Endodermal cell (in vitro differentiated cells): ENCODE measurements around the gene CES4A. TPM values are rescaled to one million over a fixed set of nuclear protein-coding genes. Genes with fewer than 3 reads are reported as not detected.
"Not testable (repeated sequence)": the region's sequence is repeated elsewhere in the genome, so short reads cannot be mapped to it uniquely, and the experiment has no call there.

Source experiments
- DNase-seq: peaks from one replicate; pipeline ENCODE4 v3.0.0-alpha.2; 2017
- H3K27ac ChIP-seq: 2 replicates; pipeline ENCODE4 v1.5.1; 2013; ENCODE audit warnings: mild to moderate bottlenecking, low read depth, low read length, moderate library complexity
- H3K27me3 ChIP-seq: 2 replicates; pipeline ENCODE4 v1.6.1; 2013; ENCODE audit warnings: mild to moderate bottlenecking, low read length, moderate library complexity; ENCODE audit not compliant: insufficient read depth, control insufficient read depth, poor library complexity, severe bottlenecking
- H3K36me3 ChIP-seq: 2 replicates; pipeline ENCODE4 v1.7.0; 2013; ENCODE audit warnings: mild to moderate bottlenecking, low read length, moderate library complexity; ENCODE audit not compliant: control insufficient read depth, insufficient read depth
- H3K4me1 ChIP-seq: one replicate; pipeline ENCODE4 v1.7.0; 2013; ENCODE audit warnings: low read length; ENCODE audit not compliant: control insufficient read depth, insufficient read depth
- H3K4me3 ChIP-seq: 2 replicates; pipeline ENCODE4 v1.5.1; 2013; ENCODE audit warnings: mild to moderate bottlenecking, low read length, moderate library complexity
- H3K9ac ChIP-seq: 2 replicates; pipeline ENCODE4 v1.6.1; 2013; ENCODE audit warnings: mild to moderate bottlenecking, low read length, moderate library complexity; ENCODE audit not compliant: poor library complexity, severe bottlenecking; ENCODE audit errors: extremely low read depth
- H3K9me3 ChIP-seq: 2 replicates; pipeline ENCODE4 v1.6.1; 2013; ENCODE audit warnings: mild to moderate bottlenecking, low read length, moderate library complexity; ENCODE audit not compliant: control insufficient read depth
- H3K27ac Mint-ChIP-seq: 2 replicates; pipeline ENCODE4 v1.8.0; 2020; ENCODE audit warnings: mixed read lengths
- H3K27me3 Mint-ChIP-seq: 2 replicates; pipeline ENCODE4 v1.8.0; 2021; ENCODE audit warnings: mild to moderate bottlenecking, mixed read lengths; ENCODE audit not compliant: insufficient read depth
- H3K36me3 Mint-ChIP-seq: 2 replicates; pipeline ENCODE4 v1.8.0; 2020; ENCODE audit warnings: low read depth, mixed read lengths
- H3K4me1 Mint-ChIP-seq: 2 replicates; pipeline ENCODE4 v1.8.0; 2020; ENCODE audit warnings: mixed read lengths
- H3K4me3 Mint-ChIP-seq: 2 replicates; pipeline ENCODE4 v1.8.0; 2020; ENCODE audit warnings: mild to moderate bottlenecking, moderate library complexity, mixed read lengths
- H3K9me3 Mint-ChIP-seq: 2 replicates; pipeline ENCODE4 v1.8.0; 2020; ENCODE audit warnings: mild to moderate bottlenecking, mixed read lengths
- WGBS, 2 experiments: methylation state at CpG; one replicate each; pipeline versions ENCODE4 v1.1.5 to v1.1.7; 2013; ENCODE audit warnings: missing lambda C conversion rate in 2 of 2, mixed read lengths in 1 of 2; ENCODE audit not compliant: insufficient coverage in 1 of 2, insufficient read length in 1 of 2; 5-methylcytosine and 5-hydroxymethylcytosine counted together
- total RNA-seq, 2 donors: library from RNA; stranded (reverse); fragmentation: NEBNext Ultra II Directional in 1 of 2; extraction: Animal tissue kit (Norgen Biotek cat#: 25700) in 1 of 2; gene quantifications; 2 replicates in 1 of 2; 3 replicates in 1 of 2; pipeline ENCODE4 v1.2.1, GENCODE V29; 2021
- TF ChIP-seq, protein P1 (sequence below): fragments of 200-600 bp; sonication (generic); conservative IDR thresholded peaks from 2 replicates; pipeline ENCODE4 v1.5.0; 2021; ENCODE audit warnings: antibody characterized with exemption, mild to moderate bottlenecking

CES4A gene
- total RNA-seq, 2 donors from 2014 or later = 3.0 to 3.8 TPM

GRCh38 chr16:66952430-66953110 is 35.8 kb upstream of the CES4A start:
- Histone ChIP-seq H3K9ac (no peak overlapping the region), H3K4me1 (no peaks in the 10 kb centered on the region), H3K4me3 (no peak overlapping the region), H3K27ac (no peak overlapping the region), H3K27me3 (peaks cover 29% of the 10 kb centered on the region), H3K36me3 (no peaks in the 10 kb centered on the region), H3K9me3 (peaks cover 14% of the 10 kb centered on the region)
- H3K4me1 Mint-ChIP-seq = peaks cover 12% of the 10 kb centered on the region
- DNase-seq = no peak
- H3K9me3 Mint-ChIP-seq = peaks cover 13% of the 10 kb centered on the region
- H3K27me3 Mint-ChIP-seq = peaks cover 14% of the 10 kb centered on the region
- H3K27ac Mint-ChIP-seq = peak overlapping the region; percentile 26
- TF ChIP-seq, protein P1, sequence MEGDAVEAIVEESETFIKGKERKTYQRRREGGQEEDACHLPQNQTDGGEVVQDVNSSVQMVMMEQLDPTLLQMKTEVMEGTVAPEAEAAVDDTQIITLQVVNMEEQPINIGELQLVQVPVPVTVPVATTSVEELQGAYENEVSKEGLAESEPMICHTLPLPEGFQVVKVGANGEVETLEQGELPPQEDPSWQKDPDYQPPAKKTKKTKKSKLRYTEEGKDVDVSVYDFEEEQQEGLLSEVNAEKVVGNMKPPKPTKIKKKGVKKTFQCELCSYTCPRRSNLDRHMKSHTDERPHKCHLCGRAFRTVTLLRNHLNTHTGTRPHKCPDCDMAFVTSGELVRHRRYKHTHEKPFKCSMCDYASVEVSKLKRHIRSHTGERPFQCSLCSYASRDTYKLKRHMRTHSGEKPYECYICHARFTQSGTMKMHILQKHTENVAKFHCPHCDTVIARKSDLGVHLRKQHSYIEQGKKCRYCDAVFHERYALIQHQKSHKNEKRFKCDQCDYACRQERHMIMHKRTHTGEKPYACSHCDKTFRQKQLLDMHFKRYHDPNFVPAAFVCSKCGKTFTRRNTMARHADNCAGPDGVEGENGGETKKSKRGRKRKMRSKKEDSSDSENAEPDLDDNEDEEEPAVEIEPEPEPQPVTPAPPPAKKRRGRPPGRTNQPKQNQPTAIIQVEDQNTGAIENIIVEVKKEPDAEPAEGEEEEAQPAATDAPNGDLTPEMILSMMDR = no peak
- H3K36me3 Mint-ChIP-seq = no peaks in the 10 kb centered on the region
- 82 to 95% methylated on average over 6 to 7 of the region's 7 CpGs for WGBS, 2 experiments
- H3K4me3 Mint-ChIP-seq = no peak overlapping the region

GRCh38 chr16:66953462-66954096 is 34.8 kb upstream of the CES4A start:
- peaks cover 16% of the 10 kb centered on the region for H3K27me3 Mint-ChIP-seq
- H3K9me3 Mint-ChIP-seq = peaks cover 13% of the 10 kb centered on the region
- TF ChIP-seq, protein P1 = no peak
- H3K27me3 ChIP-seq = peaks cover 19% of the 10 kb centered on the region
- WGBS, 2 experiments = 86 to 90% methylated on average over 5 to 10 of the region's 10 CpGs
- no peak for DNase-seq
- H3K36me3 Mint-ChIP-seq = no peaks in the 10 kb centered on the region
- H3K9ac ChIP-seq = no peak overlapping the region
- no peak overlapping the region for H3K4me3 ChIP-seq
- no peaks in the 10 kb centered on the region for H3K36me3 ChIP-seq
- H3K9me3 ChIP-seq = peaks cover 14% of the 10 kb centered on the region
- H3K27ac Mint-ChIP-seq = no peak overlapping the region
- no peak overlapping the region for H3K27ac ChIP-seq
- H3K4me1 ChIP-seq = no peaks in the 10 kb centered on the region
- H3K4me3 Mint-ChIP-seq = peak overlapping the region; percentile 4
- H3K4me1 Mint-ChIP-seq = peaks cover 12% of the 10 kb centered on the region

DNA sequence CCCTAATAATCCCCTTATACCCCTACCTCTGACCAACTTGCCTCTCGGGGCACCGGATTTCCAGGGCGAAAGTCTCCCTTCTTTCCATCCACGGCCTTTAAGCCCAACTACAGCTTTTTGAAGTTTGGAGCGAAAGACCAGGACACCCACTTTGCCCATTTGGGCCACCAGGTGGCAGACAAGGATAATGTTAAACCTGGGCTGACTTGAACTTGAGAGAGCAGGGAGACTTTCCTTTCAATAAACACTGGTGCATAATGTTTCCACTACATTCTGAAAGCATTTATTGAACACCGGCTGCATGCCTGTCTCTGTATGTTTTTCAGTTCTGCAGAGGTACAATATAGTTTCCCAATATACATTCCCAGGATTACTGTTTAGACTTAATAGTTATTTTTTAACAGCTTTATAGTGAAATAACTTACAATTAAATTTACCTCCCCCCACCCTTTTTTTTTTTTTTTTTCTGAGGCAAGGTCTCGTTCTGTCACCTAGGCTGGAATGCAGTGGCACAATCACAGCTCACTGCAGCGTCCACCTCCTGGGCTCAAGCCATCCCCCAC is 34.2 kb upstream of the CES4A start:
- H3K4me1 Mint-ChIP-seq = peaks cover 12% of the 10 kb centered on the region
- 22 to 49% methylated on average over 5 to 8 of the region's 8 CpGs for WGBS, 2 experiments

DNA sequence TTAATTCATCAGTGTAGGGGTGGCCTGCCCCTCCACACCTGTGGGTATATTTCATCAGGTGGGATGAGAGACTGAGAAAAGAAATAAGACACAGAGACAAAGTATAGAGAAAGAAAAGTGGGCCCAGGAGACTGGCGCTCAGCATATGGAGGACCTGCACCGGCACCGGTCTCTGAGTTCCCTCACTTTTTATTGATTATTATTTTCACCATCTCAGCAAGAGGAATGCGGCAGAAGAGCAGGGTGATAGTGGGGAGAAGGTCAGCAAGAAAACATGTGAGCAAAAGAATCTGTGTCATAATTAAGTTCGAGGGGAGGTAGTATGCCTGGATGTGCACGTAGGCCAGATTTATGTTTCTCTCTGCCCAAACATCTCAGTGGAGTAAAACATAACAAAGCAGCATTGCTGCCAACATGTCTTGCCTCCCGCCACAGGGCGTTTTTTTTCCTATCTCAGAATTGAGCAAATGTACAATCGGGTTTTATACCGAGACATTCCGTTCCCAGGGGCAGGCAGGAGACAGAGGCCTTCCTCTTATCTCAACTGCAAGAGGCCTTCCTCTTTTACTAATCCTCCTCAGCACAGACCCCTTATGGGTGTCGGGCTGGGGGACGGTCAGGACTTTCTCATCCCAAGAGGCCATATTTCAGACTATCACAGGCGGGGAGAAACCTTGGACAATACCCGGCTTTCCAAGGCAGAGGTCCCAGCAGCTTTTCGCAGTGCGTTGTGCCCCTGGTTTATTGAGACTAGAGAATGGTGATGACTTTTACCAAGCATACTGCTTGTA is 32.8 kb upstream of the CES4A start:
- H3K4me1 Mint-ChIP-seq = peaks cover 12% of the 10 kb centered on the region
- H3K4me3 Mint-ChIP-seq, H3K9ac ChIP-seq, H3K4me1 ChIP-seq, DNase-seq, H3K4me3 ChIP-seq, H3K27ac Mint-ChIP-seq, H3K36me3 Mint-ChIP-seq, H3K36me3 ChIP-seq, H3K27me3 ChIP-seq, H3K27ac ChIP-seq: not testable (repeated sequence)
- peaks cover 14% of the 10 kb centered on the region for H3K9me3 ChIP-seq
- H3K9me3 Mint-ChIP-seq = peaks cover 13% of the 10 kb centered on the region
- WGBS, 2 experiments = 90 to 93% methylated on average over 8 to 15 of the region's 17 CpGs
- H3K27me3 Mint-ChIP-seq = peaks cover 16% of the 10 kb centered on the region

More for the DNA sequence above, 34.2 kb upstream of the CES4A start:
- peak; percentile 94 for DNase-seq
- H3K9me3 ChIP-seq = peaks cover 14% of the 10 kb centered on the region
- H3K27ac Mint-ChIP-seq = no peak overlapping the region
- no peaks in the 10 kb centered on the region for H3K36me3 Mint-ChIP-seq
- no peaks in the 10 kb centered on the region for H3K4me1 ChIP-seq
- H3K27ac ChIP-seq = no peak overlapping the region
- peak overlapping the region; percentile 4 for H3K4me3 Mint-ChIP-seq
- no peaks in the 10 kb centered on the region for H3K36me3 ChIP-seq
- no peak overlapping the region for H3K4me3 ChIP-seq
- peaks cover 13% of the 10 kb centered on the region for H3K9me3 Mint-ChIP-seq
- H3K9ac ChIP-seq = no peak overlapping the region
- peaks cover 13% of the 10 kb centered on the region for H3K27me3 ChIP-seq
- H3K27me3 Mint-ChIP-seq = peaks cover 15% of the 10 kb centered on the region
- TF ChIP-seq, protein P1 = peak; percentile 91
